B cell (primary cell): ENCODE measurements around the gene ACSL1. TPM values are rescaled to one million over a fixed set of nuclear protein-coding genes. Genes with fewer than 3 reads are reported as not detected.

ENCODE experiments used
- ATAC-seq: fragments of 200-7000 bp; cut with Tn5 transposase; one replicate; pipeline ENCODE4 v1.10.0; 2021; ENCODE audit warnings: low read depth, mild to moderate bottlenecking, moderate number of reproducible peaks, moderate library complexity
- CTCF ChIA-PET: fragments of 350-600 bp; sonication (Branson Sonifier 250); formaldehyde crosslinking; loops from one replicate; lab custom pipeline; 2021; ENCODE audit warnings: antibody characterized with exemption, inconsistent platforms; lab: Charles Lee
- POLR2A ChIA-PET: fragments of 350-600 bp; sonication (Branson Sonifier 250); formaldehyde crosslinking; loops from one replicate; lab custom pipeline; 2021; ENCODE audit warnings: antibody characterized with exemption; lab: Charles Lee
- DNase-seq: peaks from one replicate; pipeline ENCODE4 v3.0.0; 2013
- H2AFZ ChIP-seq: 2 replicates; pipeline ENCODE4 v1.6.1; 2012; ENCODE audit warnings: mild to moderate bottlenecking, low read depth, low read length; ENCODE audit not compliant: insufficient read depth, poor library complexity, severe bottlenecking
- H3K27ac ChIP-seq, 2 donors: 1 replicate in 1 of 2; 2 replicates in 1 of 2; pipeline ENCODE4 v1.5.1; 2012 to 2013; ENCODE audit warnings: low read length in 2 of 2, mild to moderate bottlenecking in 2 of 2, moderate library complexity in 1 of 2
- H3K27me3 ChIP-seq, 4 experiments: fragments of 200-600 bp in 1 of 4; sonication (generic) in 1 of 4; replicated peaks in 1 of 4; 1 replicate in 2 of 4; 2 replicates in 2 of 4; pipeline versions ENCODE4 v1.6.1 to v1.7.0; 2013 to 2016; ENCODE audit warnings: low read length in 3 of 4, mild to moderate bottlenecking in 2 of 4, mixed read lengths in 1 of 4, moderate library complexity in 1 of 4; ENCODE audit not compliant: insufficient read depth in 4 of 4, control insufficient read depth in 3 of 4; ENCODE audit errors: control extremely low read depth in 1 of 4
- H3K36me3 ChIP-seq, 2 experiments: replicated peaks in 1 of 2; 1 replicate in 1 of 2; 2 replicates in 1 of 2; pipeline versions ENCODE4 v1.6.1 to v1.7.1; 2013; ENCODE audit warnings: low read length in 1 of 2; ENCODE audit not compliant: insufficient read depth in 2 of 2, control insufficient read depth in 1 of 2; ENCODE audit errors: control extremely low read depth in 1 of 2, extremely low read depth in 1 of 2
- H3K4me1 ChIP-seq, 2 donors: fragments of 200-600 bp in 1 of 2; sonication (generic) in 1 of 2; 1 replicate in 1 of 2; 2 replicates in 1 of 2; pipeline versions ENCODE4 v1.5.1 to v1.6.1; 2013 to 2017; ENCODE audit warnings: low read length in 2 of 2; ENCODE audit not compliant: control insufficient read depth in 2 of 2, insufficient read depth in 2 of 2
- H3K4me2 ChIP-seq: replicated peaks from 2 replicates; pipeline ENCODE3; 2012; ENCODE audit warnings: mild to moderate bottlenecking, low read depth, low read length; ENCODE audit not compliant: poor library complexity, severe bottlenecking
- H3K4me3 ChIP-seq, 5 experiments: fragments of 200-600 bp in 1 of 5; sonication (generic) in 1 of 5; 1 replicate in 3 of 5; 2 replicates in 2 of 5; pipeline versions ENCODE4 v1.5.1 to v1.7.0; 2011 to 2016; ENCODE audit warnings: low read length in 4 of 5, mild to moderate bottlenecking in 4 of 5, low read depth in 2 of 5, control low read depth in 1 of 5, moderate library complexity in 1 of 5; ENCODE audit not compliant: insufficient read depth in 1 of 5; ENCODE audit errors: control extremely low read depth in 1 of 5, extremely low read depth in 1 of 5
- H3K79me2 ChIP-seq: fragments of 200-600 bp; sonication (generic); one replicate; pipeline ENCODE4 v1.6.0; 2016; ENCODE audit warnings: low read length; ENCODE audit not compliant: control insufficient read depth, insufficient read depth
- H3K9ac ChIP-seq: fragments of 200-600 bp; sonication (generic); 2 replicates; pipeline ENCODE4 v1.6.1; 2017; ENCODE audit warnings: mild to moderate bottlenecking, low read length, moderate library complexity
- H3K9me3 ChIP-seq, 3 donors: one replicate each; pipeline versions ENCODE4 v1.6.1 to v1.7.1; 2013; ENCODE audit warnings: low read length in 2 of 3; ENCODE audit not compliant: control insufficient read depth in 2 of 3, insufficient read depth in 1 of 3; ENCODE audit errors: control extremely low read depth in 1 of 3
- H4K20me1 ChIP-seq: 2 replicates; pipeline ENCODE4 v1.6.0; 2012; ENCODE audit warnings: mild to moderate bottlenecking, low read length; ENCODE audit not compliant: insufficient read depth, control insufficient read depth, poor library complexity, severe bottlenecking
- H3K27ac Mint-ChIP-seq: one replicate; pipeline ENCODE4 v1.8.0; 2021; ENCODE audit warnings: mixed read lengths
- H3K27me3 Mint-ChIP-seq: one replicate; pipeline ENCODE4 v1.8.0; 2021; ENCODE audit warnings: mixed read lengths
- H3K4me1 Mint-ChIP-seq: one replicate; pipeline ENCODE4 v1.8.0; 2021; ENCODE audit warnings: mixed read lengths
- H3K4me3 Mint-ChIP-seq: one replicate; pipeline ENCODE4 v1.8.0; 2021; ENCODE audit warnings: mixed read lengths
- H3K9me3 Mint-ChIP-seq: one replicate; pipeline ENCODE4 v1.8.0; 2022; ENCODE audit warnings: mixed read lengths; ENCODE audit not compliant: insufficient read depth
- CTCF ChIP-seq: fragments of 200-600 bp; IDR thresholded peaks from one replicate; pipeline ENCODE4 v1.8.0; 2022; ENCODE audit warnings: antibody characterized with exemption, mild to moderate bottlenecking
- EZH2 ChIP-seq: IDR thresholded peaks from 2 replicates; pipeline ENCODE4 v1.6.1; 2012; ENCODE audit warnings: borderline replicate concordance, low read depth, mild to moderate bottlenecking, moderate library complexity, low read length; ENCODE audit not compliant: insufficient read depth, poor library complexity, severe bottlenecking
- WGBS: methylation state at CpG from one replicate; pipeline ENCODE4 v1.1.5; 2013; ENCODE audit warnings: missing lambda C conversion rate; ENCODE audit not compliant: insufficient coverage; 5-methylcytosine and 5-hydroxymethylcytosine counted together
- intact Hi-C: fragments of 100-400 bp; cut with micrococcal nuclease; formaldehyde crosslinking; loops from one replicate; pipeline ENCODE4 v1.10.0; 2022
- polyA plus RNA-seq: library from polyadenylated mRNA; depleted of rRNA; stranded (reverse); fragments of >200 nt; gene quantifications from 2 replicates; pipeline ENCODE4 v1.2.3, GENCODE V29; 2012
- total RNA-seq, 2 donors: library from RNA; stranded (reverse); fragments of 120-200 nt in 1 of 2; gene quantifications; 1 replicate in 1 of 2; 2 replicates in 1 of 2; pipeline versions ENCODE4 v1.2.3 to v1.2.4, GENCODE V29; 2013 to 2022

Gene ACSL1
- total and polyA plus RNA-seq, 2 donors (not counting 1 experiment from before 2014, with no cell fraction given): 6.6 to 31.8 TPM

GRCh38 chr4:184817494-184818215 lies 8.1 kb downstream of the ACSL1 start:
- ChIA-PET CTCF (no interaction called here), POLR2A (no interaction called here)
- Histone ChIP-seq H3K4me3 (no peak overlapping the region), H4K20me1 (peaks cover 33% of the 10 kb centered on the region), H3K27ac (no peak overlapping the region), H3K79me2 (peaks cover 78% of the 10 kb centered on the region), H3K36me3 (peaks cover 0 to 3% of the 10 kb centered on the region in 2 experiments), H3K4me1 (peaks cover 40 to 47% of the 10 kb centered on the region in 2 donors), H3K4me2 (peak overlapping the region; percentile 24), H3K27me3 (no peaks in the 10 kb centered on the region), H2AFZ (no peak overlapping the region), H3K9me3 (no peaks in the 10 kb centered on the region), H3K9ac (no peak overlapping the region)
- 84% methylated on average over 11 of the region's 11 CpGs for WGBS
- Mint-ChIP-seq H3K4me1 (peaks cover 79% of the 10 kb centered on the region), H3K27ac (peak overlapping the region; percentile 37), H3K27me3 (no peaks in the 10 kb centered on the region), H3K4me3 (peak overlapping the region; percentile 17), H3K9me3 (no peaks in the 10 kb centered on the region)
- no peak for TF ChIP-seq EZH2
- TF ChIP-seq CTCF: no peak
- ATAC-seq (no peak), DNase-seq (no peak)
- intact Hi-C loops: loop anchor here (5.0 kb wide), 1 partner anchor 35 kb away; no protein-coding TSS in a partner anchor

- Histone ChIP-seq H3K4me2 (peak overlapping the region; percentile 24), H3K27me3 (no peaks in the 10 kb centered on the region), H3K36me3 (peaks cover 0 to 3% of the 10 kb centered on the region in 2 experiments), H3K79me2 (peaks cover 78% of the 10 kb centered on the region), H3K9ac (no peak overlapping the region), H3K9me3 (no peaks in the 10 kb centered on the region), H3K4me3 (no peak overlapping the region), H3K27ac (no peak overlapping the region), H3K4me1 (peaks cover 40 to 51% of the 10 kb centered on the region in 2 donors), H4K20me1 (peaks cover 33% of the 10 kb centered on the region), H2AFZ (no peak overlapping the region)
- intact Hi-C loops: loop anchor here (5.0 kb wide), 1 partner anchor 35 kb away; no protein-coding TSS in a partner anchor
- DNase-seq: peak; percentile 36
- Mint-ChIP-seq H3K27ac (peak overlapping the region; percentile 62), H3K4me1 (peaks cover 76% of the 10 kb centered on the region), H3K4me3 (peak overlapping the region; percentile 46), H3K27me3 (no peaks in the 10 kb centered on the region), H3K9me3 (no peaks in the 10 kb centered on the region)
- ChIA-PET CTCF (no interaction called here), POLR2A (no interaction called here)
- TF ChIP-seq EZH2 (no peak), CTCF (no peak)
- peak; percentile 38 for ATAC-seq
These were observed 8.8 kb downstream of the ACSL1 start for GRCh38 chr4:184816962-184817361.
